MG63 (cell line): ENCODE data around the gene ERVMER34-1. TPM values are rescaled to one million over a fixed set of nuclear protein-coding genes. Genes with fewer than 3 reads are reported as not detected.

Source experiments
- DNase-seq: peaks from one replicate; pipeline ENCODE4 v3.0.0-alpha.2; 2020
- H3K27me3 ChIP-seq: fragments of 250-450 bp; sonication (Bioruptor Pico); 2 replicates; pipeline ENCODE4 v1.5.1; 2020; ENCODE audit warnings: mild to moderate bottlenecking, moderate library complexity
- H3K36me3 ChIP-seq: fragments of 250-450 bp; sonication (Bioruptor Pico); 2 replicates; pipeline ENCODE4 v1.5.1; 2020; ENCODE audit warnings: mild to moderate bottlenecking, moderate library complexity
- H3K4me3 ChIP-seq: fragments of 250-450 bp; sonication (Bioruptor Pico); 2 replicates; pipeline ENCODE4 v1.5.1; 2020; ENCODE audit warnings: mild to moderate bottlenecking, moderate library complexity
- H3K9me3 ChIP-seq: fragments of 250-450 bp; sonication (Bioruptor Pico); 2 replicates; pipeline ENCODE4 v1.5.1; 2020; ENCODE audit warnings: mild to moderate bottlenecking, moderate library complexity
- total RNA-seq: library from RNA; depleted of rRNA; stranded (reverse); fragments of >200 nt; shearing (Covaris generic); gene quantifications from 2 replicates; pipeline ENCODE4 v1.2.3, GENCODE V29; 2014; ENCODE audit warnings: low replicate concordance; rRNA removed

ERVMER34-1 gene
- total RNA-seq, 1 experiment from 2014 or later, result 0.46 TPM

GRCh38 chr4:52709155-52709554, 42.1 kb downstream of the ERVMER34-1 start:
- Histone ChIP-seq H3K36me3 (peaks cover 15% of the 10 kb centered on the region), H3K4me3 (no peak overlapping the region), H3K27me3 (no peaks in the 10 kb centered on the region), H3K9me3 (no peaks in the 10 kb centered on the region)
- DNase-seq, result no peak

- Histone ChIP-seq H3K9me3 (no peaks in the 10 kb centered on the region), H3K36me3 (no peaks in the 10 kb centered on the region), H3K27me3 (peaks cover 10% of the 10 kb centered on the region), H3K4me3 (no peak overlapping the region)
- DNase-seq, result no peak
Measured at GRCh38 chr4:52704661-52705060, 46.6 kb downstream of the ERVMER34-1 start.

- no peak for DNase-seq
Measured at GRCh38 chr4:52704133-52704532, 47.1 kb downstream of the ERVMER34-1 start.

GRCh38 chr4:52701207-52701606, 50.0 kb downstream of the ERVMER34-1 start:
- Histone ChIP-seq H3K4me3 (no peak overlapping the region), H3K36me3 (no peaks in the 10 kb centered on the region), H3K9me3 (no peaks in the 10 kb centered on the region), H3K27me3 (peaks cover 10% of the 10 kb centered on the region)
- DNase-seq, result no peak

More at GRCh38 chr4:52704133-52704532, 47.1 kb downstream of the ERVMER34-1 start:
- no peaks in the 10 kb centered on the region for H3K36me3 ChIP-seq
- peaks cover 10% of the 10 kb centered on the region for H3K27me3 ChIP-seq
- no peak overlapping the region for H3K4me3 ChIP-seq
- no peaks in the 10 kb centered on the region for H3K9me3 ChIP-seq

- no peak overlapping the region for H3K4me3 ChIP-seq
- H3K36me3 ChIP-seq, result no peaks in the 10 kb centered on the region
- DNase-seq, result no peak
- peaks cover 30% of the 10 kb centered on the region for H3K9me3 ChIP-seq
- H3K27me3 ChIP-seq, result no peaks in the 10 kb centered on the region; the same call in none of the 2 replicates
Measured at GRCh38 chr4:52694936-52695335, 56.3 kb downstream of the ERVMER34-1 start.

- Histone ChIP-seq H3K4me3 (no peak overlapping the region), H3K27me3 (no peaks in the 10 kb centered on the region; the same call in none of the 2 replicates), H3K9me3 (peaks cover 30% of the 10 kb centered on the region), H3K36me3 (no peaks in the 10 kb centered on the region)
- no peak for DNase-seq
Measured at GRCh38 chr4:52693492-52693891, 57.7 kb downstream of the ERVMER34-1 start.

Other genes starting within 250 kb of the ERVMER34-1 start
- gene USP46, start 92.1 kb downstream of the ERVMER34-1 start, total RNA-seq, result 14.6 and 28.2 TPM in 2 replicates
- gene RASL11B, start 110.9 kb upstream of the ERVMER34-1 start, total RNA-seq, result 1.2 TPM in 1 of 2 replicates, not detected in the other